Nephron progenitor cell (in vitro differentiated cells): ENCODE data around the gene ZNF787.

Experiments used
- DNase-seq: peaks from one replicate; pipeline ENCODE4 v3.0.0; 2021
- H3K27ac Mint-ChIP-seq: 2 replicates; pipeline ENCODE4 v1.8.0; 2021; ENCODE audit warnings: mild to moderate bottlenecking, moderate library complexity, mixed read lengths
- H3K27me3 Mint-ChIP-seq: 2 replicates; pipeline ENCODE4 v1.8.0; 2021; ENCODE audit warnings: mild to moderate bottlenecking, low read depth, mixed read lengths; ENCODE audit not compliant: poor library complexity
- H3K36me3 Mint-ChIP-seq: 2 replicates; pipeline ENCODE4 v1.8.0; 2021; ENCODE audit warnings: low read depth, mixed read lengths
- H3K4me1 Mint-ChIP-seq: 2 replicates; pipeline ENCODE4 v1.8.0; 2021; ENCODE audit warnings: mixed read lengths
- H3K4me3 Mint-ChIP-seq: 2 replicates; pipeline ENCODE4 v1.8.0; 2021; ENCODE audit warnings: mild to moderate bottlenecking, moderate library complexity, mixed read lengths
- H3K9me3 Mint-ChIP-seq: 2 replicates; pipeline ENCODE4 v1.8.0; 2021; ENCODE audit warnings: mild to moderate bottlenecking, moderate library complexity, mixed read lengths
- TF ChIP-seq, protein P1 (sequence below): fragments of 200-600 bp; sonication (generic); IDR thresholded peaks from 2 replicates; pipeline ENCODE4 v1.5.0; 2021; ENCODE audit warnings: antibody characterized with exemption

The ZNF787 gene

GRCh38 chr19:56148096-56148495 lies 27.0 kb upstream of the ZNF787 start:
- H3K36me3 Mint-ChIP-seq, result peaks cover 44% of the 10 kb centered on the region
- H3K9me3 Mint-ChIP-seq, result peaks cover 8% of the 10 kb centered on the region
- H3K27me3 Mint-ChIP-seq, result no peaks in the 10 kb centered on the region
- no peak overlapping the region for H3K4me3 Mint-ChIP-seq
- TF ChIP-seq, protein P1, sequence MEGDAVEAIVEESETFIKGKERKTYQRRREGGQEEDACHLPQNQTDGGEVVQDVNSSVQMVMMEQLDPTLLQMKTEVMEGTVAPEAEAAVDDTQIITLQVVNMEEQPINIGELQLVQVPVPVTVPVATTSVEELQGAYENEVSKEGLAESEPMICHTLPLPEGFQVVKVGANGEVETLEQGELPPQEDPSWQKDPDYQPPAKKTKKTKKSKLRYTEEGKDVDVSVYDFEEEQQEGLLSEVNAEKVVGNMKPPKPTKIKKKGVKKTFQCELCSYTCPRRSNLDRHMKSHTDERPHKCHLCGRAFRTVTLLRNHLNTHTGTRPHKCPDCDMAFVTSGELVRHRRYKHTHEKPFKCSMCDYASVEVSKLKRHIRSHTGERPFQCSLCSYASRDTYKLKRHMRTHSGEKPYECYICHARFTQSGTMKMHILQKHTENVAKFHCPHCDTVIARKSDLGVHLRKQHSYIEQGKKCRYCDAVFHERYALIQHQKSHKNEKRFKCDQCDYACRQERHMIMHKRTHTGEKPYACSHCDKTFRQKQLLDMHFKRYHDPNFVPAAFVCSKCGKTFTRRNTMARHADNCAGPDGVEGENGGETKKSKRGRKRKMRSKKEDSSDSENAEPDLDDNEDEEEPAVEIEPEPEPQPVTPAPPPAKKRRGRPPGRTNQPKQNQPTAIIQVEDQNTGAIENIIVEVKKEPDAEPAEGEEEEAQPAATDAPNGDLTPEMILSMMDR, result no peak
- no peak for DNase-seq
- no peak overlapping the region for H3K27ac Mint-ChIP-seq
- peaks cover 28% of the 10 kb centered on the region for H3K4me1 Mint-ChIP-seq

DNA sequence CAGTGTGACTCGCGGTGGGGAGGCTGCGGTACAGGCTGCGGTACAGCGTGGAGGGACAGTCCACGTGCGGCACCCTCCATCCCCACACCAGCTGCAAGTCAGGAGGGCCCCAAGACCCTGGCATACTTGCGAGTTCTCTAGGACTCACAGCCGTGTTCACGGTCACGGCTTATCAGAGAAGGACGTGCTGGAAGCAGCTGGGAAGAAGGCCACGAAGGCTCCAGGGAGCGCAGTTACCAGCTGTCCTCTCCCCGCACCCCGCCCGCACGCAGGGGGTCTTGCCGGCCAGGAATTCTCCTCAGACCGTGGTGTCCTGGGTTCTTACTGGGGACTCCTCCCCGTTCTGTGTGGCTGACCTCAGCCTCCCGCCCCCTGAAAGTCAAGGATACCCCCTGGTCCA lies 26.2 kb upstream of the ZNF787 start:
- Mint-ChIP-seq H3K9me3 (peaks cover 5% of the 10 kb centered on the region), H3K4me3 (no peak overlapping the region), H3K27ac (no peak overlapping the region), H3K4me1 (peaks cover 28% of the 10 kb centered on the region), H3K27me3 (no peaks in the 10 kb centered on the region), H3K36me3 (peaks cover 36% of the 10 kb centered on the region)
- TF ChIP-seq, protein P1, result no peak
- DNase-seq, result no peak

GRCh38 chr19:56146904-56147303 lies 25.8 kb upstream of the ZNF787 start:
- H3K27me3 Mint-ChIP-seq, result no peaks in the 10 kb centered on the region
- H3K9me3 Mint-ChIP-seq, result peaks cover 5% of the 10 kb centered on the region
- peaks cover 35% of the 10 kb centered on the region for H3K36me3 Mint-ChIP-seq
- H3K4me3 Mint-ChIP-seq, result no peak overlapping the region
- H3K27ac Mint-ChIP-seq, result no peak overlapping the region
- DNase-seq, result no peak
- H3K4me1 Mint-ChIP-seq, result peaks cover 31% of the 10 kb centered on the region
- TF ChIP-seq, protein P1, result no peak

DNA sequence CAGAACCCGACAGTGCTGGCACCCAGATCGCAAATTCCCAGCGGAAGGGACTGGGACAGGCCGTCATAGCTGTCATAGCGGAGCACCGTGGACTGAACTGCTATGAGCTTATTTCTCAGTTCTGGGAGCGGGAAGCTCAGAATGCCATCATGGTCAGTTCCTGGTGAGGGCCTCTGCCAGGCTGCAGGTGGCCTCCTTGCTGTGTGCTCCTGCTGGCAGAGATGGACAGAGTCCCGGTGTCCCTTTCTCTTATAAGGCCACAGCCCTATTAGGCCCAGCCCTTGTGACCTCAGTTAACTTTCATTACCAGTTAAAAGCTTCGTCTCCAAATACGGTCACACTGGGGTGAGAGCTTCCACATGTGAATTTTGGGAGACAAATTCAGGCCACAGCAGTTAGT lies 24.6 kb upstream of the ZNF787 start:
- Mint-ChIP-seq H3K27ac (no peak overlapping the region), H3K9me3 (peaks cover 5% of the 10 kb centered on the region), H3K4me3 (no peak overlapping the region), H3K36me3 (peaks cover 35% of the 10 kb centered on the region), H3K4me1 (peaks cover 34% of the 10 kb centered on the region), H3K27me3 (no peaks in the 10 kb centered on the region)
- no peak for DNase-seq
- TF ChIP-seq, protein P1, result no peak

DNA sequence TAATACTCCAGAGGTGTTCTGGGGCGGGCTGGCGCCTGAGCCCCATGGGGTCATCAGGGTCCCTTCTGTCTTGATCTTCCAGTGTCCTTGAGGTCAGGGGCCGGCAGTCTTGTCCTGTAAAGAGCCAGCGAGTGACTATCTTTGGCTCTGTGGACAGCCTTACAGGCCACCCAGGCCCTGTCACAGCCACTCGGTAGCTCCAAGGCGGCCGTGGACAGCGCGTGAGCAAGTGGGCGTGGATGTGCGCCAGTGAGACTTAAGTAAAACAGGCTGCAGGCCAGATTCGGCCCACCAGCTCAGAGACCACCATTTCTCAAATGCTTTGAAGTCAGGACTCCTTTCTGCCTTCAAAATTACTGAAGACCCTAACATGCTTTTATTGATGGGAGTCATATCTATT lies 23.7 kb upstream of the ZNF787 start:
- Mint-ChIP-seq H3K36me3 (peaks cover 27% of the 10 kb centered on the region), H3K4me1 (peaks cover 43% of the 10 kb centered on the region), H3K4me3 (no peak overlapping the region), H3K27ac (no peak overlapping the region), H3K9me3 (no peaks in the 10 kb centered on the region), H3K27me3 (no peaks in the 10 kb centered on the region)
- DNase-seq, result no peak
- TF ChIP-seq, protein P1, result no peak

GRCh38 chr19:56144376-56144775 lies 23.3 kb upstream of the ZNF787 start:
- no peaks in the 10 kb centered on the region for H3K27me3 Mint-ChIP-seq
- no peak for DNase-seq
- peaks cover 47% of the 10 kb centered on the region for H3K4me1 Mint-ChIP-seq
- no peak overlapping the region for H3K4me3 Mint-ChIP-seq
- peak overlapping the region; percentile 52 for H3K27ac Mint-ChIP-seq
- H3K9me3 Mint-ChIP-seq, result no peaks in the 10 kb centered on the region
- TF ChIP-seq, protein P1, result no peak
- peaks cover 22% of the 10 kb centered on the region for H3K36me3 Mint-ChIP-seq
